Stimulated activated CD4-positive, alpha-beta T cell treated with anti-CD3 and anti-CD28 coated beads, TNF-alpha, amount 100 ng/mL, for 1 hour (primary cell): ENCODE results near the gene FGGY.
"Not testable (repeated sequence)": the region's sequence is repeated elsewhere in the genome, so short reads cannot be mapped to it uniquely, and the experiment has no call there.

Experiments
- DNase-seq, 3 donors: peaks; one replicate each; pipeline ENCODE4 v3.0.0-alpha.2; 2020; ENCODE audit warnings: low read depth in 3 of 3, low spot score in 1 of 3

FGGY gene

GRCh38 chr1:59695252-59695651 is 398.4 kb downstream of the FGGY start:
- no peak for DNase-seq

GRCh38 chr1:59696421-59697115 is 399.7 kb downstream of the FGGY start:
- DNase-seq, result no peak

GRCh38 chr1:59697150-59697800 is 400.4 kb downstream of the FGGY start:
- no peak for DNase-seq

- DNase-seq, result no peak
Observed at GRCh38 chr1:59698386-59698785, 401.5 kb downstream of the FGGY start.

GRCh38 chr1:59699227-59699847 is 402.4 kb downstream of the FGGY start:
- no peak for DNase-seq

- DNase-seq, result no peak
Observed at GRCh38 chr1:59701376-59701775, 404.5 kb downstream of the FGGY start.

GRCh38 chr1:59703226-59703917 is 406.5 kb downstream of the FGGY start:
- DNase-seq, result no peak

- DNase-seq, result no peak
Observed at GRCh38 chr1:59703918-59704378, 407.1 kb downstream of the FGGY start.

- no peak for DNase-seq
Observed at GRCh38 chr1:59704716-59705115, 407.8 kb downstream of the FGGY start.

GRCh38 chr1:59705466-59706302 is 408.8 kb downstream of the FGGY start:
- no peak for DNase-seq

- DNase-seq, result no peak
Observed at GRCh38 chr1:59706303-59706599, 409.4 kb downstream of the FGGY start.

- no peak for DNase-seq
Observed at GRCh38 chr1:59707178-59707791, 410.4 kb downstream of the FGGY start.

- no peak for DNase-seq
Observed at GRCh38 chr1:59709333-59709732, 412.4 kb downstream of the FGGY start.

- not testable (repeated sequence) for DNase-seq
Observed at GRCh38 chr1:59710920-59711319, 414.0 kb downstream of the FGGY start.

GRCh38 chr1:59714219-59714618 is 417.3 kb downstream of the FGGY start:
- no peak for DNase-seq

- DNase-seq, result no peak
Observed at GRCh38 chr1:59714966-59715365, 418.1 kb downstream of the FGGY start.

GRCh38 chr1:59716832-59717231 is 419.9 kb downstream of the FGGY start:
- no peak for DNase-seq

GRCh38 chr1:59718064-59718988 is 421.4 kb downstream of the FGGY start:
- DNase-seq, result no peak

- no peak for DNase-seq
Observed at GRCh38 chr1:59718989-59719360, 422.1 kb downstream of the FGGY start.
